Uterus (tissue), 2 donors: ENCODE data around the gene PLA2G2D.

Experiments used
- CTCF ChIP-seq, 4 experiments: fragments of 200-600 bp in 2 of 4; fragments of 450-650 bp in 2 of 4; sonication (generic) in 2 of 4; IDR thresholded peaks; one replicate each; pipeline ENCODE4 v1.5.1; 2016 to 2019; ENCODE audit warnings: antibody characterized with exemption in 4 of 4, mild to moderate bottlenecking in 2 of 4, moderate library complexity in 1 of 4
- POLR2A ChIP-seq, 2 donors: fragments of 450-650 bp; IDR thresholded peaks; one replicate each; pipeline ENCODE4 v1.6.1; 2016; ENCODE audit warnings: antibody characterized with exemption in 2 of 2, mild to moderate bottlenecking in 1 of 2, moderate library complexity in 1 of 2

DNA sequence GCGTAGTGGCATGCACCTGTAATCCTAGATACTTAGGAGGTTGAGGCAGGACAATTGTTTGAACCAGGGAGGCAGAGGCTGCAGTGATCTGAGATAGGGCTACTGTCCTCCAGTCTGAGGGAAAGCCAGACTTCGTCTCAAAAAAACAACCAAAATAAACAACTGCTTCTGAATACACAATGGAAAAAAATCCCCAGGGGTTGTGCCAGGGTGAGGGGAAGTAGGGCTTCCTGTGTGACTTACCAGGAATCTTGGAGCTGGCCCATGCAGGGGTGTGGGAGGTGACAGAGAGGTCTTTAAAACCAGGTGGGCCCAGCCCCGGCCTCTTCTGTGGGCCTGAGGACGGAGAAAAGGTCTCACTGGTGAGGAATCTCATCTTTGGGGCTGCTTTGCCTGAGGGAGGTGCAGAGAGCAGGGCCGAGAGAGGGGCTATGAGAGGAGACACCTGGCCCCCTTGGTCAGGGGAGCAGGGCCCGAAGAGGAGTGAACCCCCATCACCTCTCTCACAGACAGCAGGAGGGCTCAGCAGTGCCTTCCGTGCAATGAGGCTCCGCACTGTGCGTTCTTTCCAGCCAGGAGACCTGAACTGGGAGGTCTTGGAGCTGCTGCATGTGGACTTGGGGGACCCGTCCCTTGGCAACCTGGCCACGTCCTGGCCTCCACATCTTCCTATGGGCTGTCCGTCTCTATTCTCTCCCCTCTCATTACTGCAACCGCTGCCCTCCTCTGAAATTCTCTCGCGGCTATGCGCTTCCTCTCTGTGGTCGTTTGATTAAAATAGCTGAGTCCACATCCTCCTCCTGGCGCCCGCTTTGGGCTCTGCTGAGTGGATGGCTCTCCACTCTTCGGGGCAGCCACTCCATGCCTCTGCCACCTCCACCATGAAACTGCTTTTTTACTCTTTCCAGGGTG is 38.6 kb downstream of the PLA2G2D start:
- TF ChIP-seq CTCF (IDR thresholded peaks at IDR 0.05) (no peak), POLR2A (IDR thresholded peaks at IDR 0.05) (no peak)
